Tibial artery (tissue), 4 donors: Measurements from ENCODE around the gene GOLGA2.
"Not testable (repeated sequence)": the region's sequence is repeated elsewhere in the genome, so short reads cannot be mapped to it uniquely, and the experiment has no call there.

Source experiments
- DNase-seq, 2 donors: peaks; one replicate each; pipeline ENCODE4 v3.0.0-alpha.2; 2019
- H3K27ac ChIP-seq, 2 donors: fragments of 200-600 bp; sonication (generic) in 1 of 2; 1 replicate in 1 of 2; 2 replicates in 1 of 2; pipeline ENCODE4 v1.5.1; 2018 to 2019; ENCODE audit warnings: mild to moderate bottlenecking in 1 of 2
- H3K27me3 ChIP-seq, 2 donors: fragments of 200-600 bp; sonication (generic) in 1 of 2; one replicate each; pipeline versions ENCODE4 v1.5.1 to v1.6.0; 2016 to 2019
- H3K36me3 ChIP-seq, 3 donors: fragments of 200-600 bp; sonication (generic) in 2 of 3; one replicate each; pipeline ENCODE4 v1.5.1; 2016 to 2019; ENCODE audit warnings: mild to moderate bottlenecking in 2 of 3
- H3K4me1 ChIP-seq, 4 donors: fragments of 200-600 bp; sonication (generic) in 2 of 4; 1 replicate in 3 of 4; 2 replicates in 1 of 4; pipeline ENCODE4 v1.5.1; 2016 to 2019
- H3K4me3 ChIP-seq, 2 donors: fragments of 200-600 bp; sonication (generic) in 1 of 2; 1 replicate in 1 of 2; 2 replicates in 1 of 2; pipeline ENCODE4 v1.5.1; 2018 to 2019; ENCODE audit warnings: mild to moderate bottlenecking in 2 of 2
- H3K9me3 ChIP-seq, 3 donors: fragments of 200-600 bp; sonication (generic) in 1 of 3; one replicate each; pipeline ENCODE4 v1.5.1; 2016 to 2019
- intact Hi-C: fragments of 100-400 bp; cut with DNase I; formaldehyde crosslinking; loops from one replicate; pipeline ENCODE4 v1.15.0; 2023; ENCODE audit warnings: low total_unique reads
- TF ChIP-seq, protein P1 (sequence below), 2 experiments: fragments of 200-600 bp in 1 of 2; fragments of 450-650 bp in 1 of 2; IDR thresholded peaks; one replicate each; pipeline ENCODE4 v1.5.1; 2017 to 2019; ENCODE audit warnings: antibody characterized with exemption in 2 of 2, mild to moderate bottlenecking in 1 of 2, moderate library complexity in 1 of 2

Gene GOLGA2

DNA sequence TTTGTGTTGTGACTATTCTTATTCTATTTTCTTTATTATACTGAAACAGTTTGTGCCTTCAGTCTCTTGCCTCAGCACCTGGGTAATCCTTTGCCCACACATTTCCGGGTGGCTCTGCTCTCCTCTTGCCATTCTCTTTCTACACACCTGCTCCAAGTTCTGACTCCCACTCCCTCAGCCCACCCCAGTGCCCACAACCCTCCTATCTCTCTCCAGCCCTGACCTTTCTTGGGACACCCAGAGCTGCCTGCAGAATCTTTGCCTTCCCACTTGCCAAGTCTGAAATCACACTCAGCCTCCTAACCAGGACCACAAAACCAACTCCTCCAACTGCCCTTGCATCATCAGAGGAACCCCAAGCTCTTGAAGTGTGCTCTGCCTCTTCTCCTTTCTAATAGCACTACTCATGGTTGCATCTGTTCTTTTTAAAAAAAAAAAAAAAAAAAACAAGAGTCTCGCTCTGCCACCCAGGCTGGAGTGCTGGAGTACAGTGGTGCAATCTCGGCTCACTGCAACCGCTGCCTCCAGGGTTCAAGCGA lies 4.3 kb upstream of the GOLGA2 start:
- H3K27me3 ChIP-seq: no peaks in the 10 kb centered on the region
- H3K4me1 ChIP-seq: peaks cover 0 to 14% (median 7%) of the 10 kb centered on the region in 4 donors
- H3K9me3 ChIP-seq: no peaks in the 10 kb centered on the region
- intact Hi-C loops: no loop called here
- H3K27ac ChIP-seq: no peak overlapping the region
- no peak overlapping the region for H3K4me3 ChIP-seq
- peaks cover 0 to 5% (median under 1%) of the 10 kb centered on the region in 3 donors for H3K36me3 ChIP-seq
- TF ChIP-seq, protein P1, sequence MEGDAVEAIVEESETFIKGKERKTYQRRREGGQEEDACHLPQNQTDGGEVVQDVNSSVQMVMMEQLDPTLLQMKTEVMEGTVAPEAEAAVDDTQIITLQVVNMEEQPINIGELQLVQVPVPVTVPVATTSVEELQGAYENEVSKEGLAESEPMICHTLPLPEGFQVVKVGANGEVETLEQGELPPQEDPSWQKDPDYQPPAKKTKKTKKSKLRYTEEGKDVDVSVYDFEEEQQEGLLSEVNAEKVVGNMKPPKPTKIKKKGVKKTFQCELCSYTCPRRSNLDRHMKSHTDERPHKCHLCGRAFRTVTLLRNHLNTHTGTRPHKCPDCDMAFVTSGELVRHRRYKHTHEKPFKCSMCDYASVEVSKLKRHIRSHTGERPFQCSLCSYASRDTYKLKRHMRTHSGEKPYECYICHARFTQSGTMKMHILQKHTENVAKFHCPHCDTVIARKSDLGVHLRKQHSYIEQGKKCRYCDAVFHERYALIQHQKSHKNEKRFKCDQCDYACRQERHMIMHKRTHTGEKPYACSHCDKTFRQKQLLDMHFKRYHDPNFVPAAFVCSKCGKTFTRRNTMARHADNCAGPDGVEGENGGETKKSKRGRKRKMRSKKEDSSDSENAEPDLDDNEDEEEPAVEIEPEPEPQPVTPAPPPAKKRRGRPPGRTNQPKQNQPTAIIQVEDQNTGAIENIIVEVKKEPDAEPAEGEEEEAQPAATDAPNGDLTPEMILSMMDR (IDR thresholded peaks at IDR 0.05): no peak
- no peak for DNase-seq

DNA sequence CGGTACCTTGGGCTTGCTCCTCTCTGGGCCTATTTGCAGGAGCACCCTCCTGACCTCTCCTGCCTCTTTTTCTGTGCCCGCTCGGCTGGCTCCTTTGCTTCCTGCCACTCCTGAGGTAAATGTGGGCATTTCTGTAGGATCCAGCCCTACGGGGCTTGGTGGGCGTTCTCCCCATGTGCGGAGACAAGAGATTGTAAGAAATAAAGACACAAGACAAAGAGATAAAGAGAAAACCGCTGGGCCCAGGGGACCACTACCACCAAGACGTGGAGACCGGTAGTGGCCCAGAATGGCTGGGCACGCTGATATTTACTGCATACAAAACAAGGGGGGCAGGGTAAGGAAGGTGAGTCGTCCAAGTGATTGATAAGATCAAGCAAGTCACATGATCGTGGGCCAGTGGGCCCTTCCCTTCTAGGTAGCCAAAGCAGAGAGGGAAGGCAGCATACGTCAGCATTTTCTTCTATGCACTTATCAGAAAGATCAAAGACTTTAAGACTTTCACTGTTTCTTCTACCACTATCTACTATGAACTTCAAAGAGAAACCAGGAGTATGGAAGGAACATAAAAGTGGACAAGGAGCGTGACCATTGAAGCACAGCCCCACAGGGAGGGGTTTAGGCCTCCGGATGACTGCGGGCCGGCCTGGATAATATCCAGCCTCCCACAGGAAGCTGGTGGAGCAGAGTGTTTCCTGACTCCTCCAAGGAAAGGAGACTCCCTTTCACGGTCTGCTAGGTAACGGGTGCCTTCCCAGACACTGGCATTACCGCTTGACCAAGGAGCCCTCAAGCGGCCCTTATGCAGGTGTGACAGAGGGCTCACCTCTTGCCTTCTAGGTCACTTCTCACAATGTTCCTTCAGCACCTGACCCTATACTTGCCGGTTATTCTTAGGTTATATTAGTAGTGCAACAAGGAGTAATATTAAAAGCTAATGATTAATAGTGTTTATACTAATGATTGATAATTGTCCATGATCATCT lies 3.6 kb upstream of the GOLGA2 start:
- H3K4me3 ChIP-seq, H3K27me3 ChIP-seq, H3K36me3 ChIP-seq, H3K27ac ChIP-seq, intact Hi-C loops, H3K9me3 ChIP-seq, DNase-seq: not testable (repeated sequence)
- peaks cover 0 to 22% (median 14%) of the 10 kb centered on the region in 4 donors for H3K4me1 ChIP-seq

DNA sequence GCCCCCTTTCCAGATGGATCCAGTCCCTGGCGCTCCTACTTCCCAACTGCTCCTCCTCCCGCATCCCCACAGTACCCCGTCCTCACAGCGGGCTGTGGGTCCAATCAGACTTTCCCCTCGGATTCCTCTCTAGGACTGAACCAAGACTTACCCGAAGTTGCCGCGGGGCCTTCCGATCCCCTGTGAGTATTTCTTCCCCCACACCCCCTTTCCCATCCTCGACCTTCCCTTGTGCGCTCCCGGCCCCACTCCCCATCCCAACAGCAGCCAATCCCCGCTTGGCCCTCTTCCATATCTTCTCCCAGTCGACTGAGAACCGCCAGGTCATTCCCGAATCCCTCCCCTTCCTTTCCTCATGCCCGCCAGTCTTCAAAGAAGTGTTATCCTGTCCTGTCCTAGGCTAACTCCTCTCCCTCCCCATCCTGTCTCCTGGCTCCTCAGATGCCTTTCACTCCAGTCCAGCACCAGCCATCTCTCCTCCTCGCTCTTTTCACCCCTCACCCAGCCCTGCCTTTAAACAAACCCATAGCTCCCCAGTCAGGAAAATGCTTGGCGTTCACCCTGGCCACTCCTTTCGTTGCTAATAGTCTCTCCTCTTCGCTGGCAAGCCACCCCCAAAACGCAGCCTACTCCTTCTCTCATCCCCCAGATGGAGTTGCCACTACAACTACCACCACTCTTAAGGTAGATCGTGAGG lies 915 bp upstream of the GOLGA2 start:
- H3K27me3 ChIP-seq: no peaks in the 10 kb centered on the region
- H3K4me1 ChIP-seq: peaks cover 0 to 29% (median 22%) of the 10 kb centered on the region in 4 donors
- H3K36me3 ChIP-seq: peaks cover 14 to 19% (median 19%) of the 10 kb centered on the region in 3 donors
- no peaks in the 10 kb centered on the region for H3K9me3 ChIP-seq
- peak overlapping the region; percentile 68 to 94 for H3K4me3 ChIP-seq
- peak overlapping the region; percentile 80 to 83 for H3K27ac ChIP-seq
- DNase-seq: peak in 1 of 2 donors; percentile 38
- TF ChIP-seq, protein P1 (IDR thresholded peaks at IDR 0.05): no peak
- intact Hi-C loops: no loop called here

DNA sequence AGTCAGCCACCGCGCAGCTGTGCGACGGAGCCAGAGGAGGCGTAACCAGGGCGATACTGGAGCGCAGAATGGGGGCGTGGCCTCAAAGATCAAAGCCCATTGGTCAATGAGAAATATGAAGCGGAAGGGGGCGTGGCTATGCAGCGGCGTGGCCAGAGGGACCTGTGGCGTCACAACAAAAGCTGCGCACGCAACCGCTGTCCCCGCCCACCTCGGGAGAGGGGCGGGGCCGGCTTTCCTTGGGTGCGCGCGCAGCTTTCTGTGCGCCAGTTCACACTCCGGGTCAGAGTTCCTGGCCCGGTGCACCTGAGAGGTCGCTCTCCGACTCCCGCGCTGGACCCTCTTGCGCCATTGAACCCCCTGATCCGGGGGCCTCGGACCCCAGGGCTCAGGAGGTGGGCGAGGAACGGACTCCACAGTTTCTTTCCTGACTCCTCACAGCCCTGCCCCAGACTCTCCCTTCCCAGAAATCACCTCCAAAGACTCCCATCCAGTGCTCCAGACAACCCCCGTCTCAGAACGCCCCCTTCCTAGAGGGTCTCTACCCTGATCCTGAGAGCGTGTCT lies 284 bp upstream of the GOLGA2 start, which contains the start of gene SWI5:
Gene SWI5, plus strand, starts transcription at position 269 of the 566 bp plus-strand sequence.
- DNase-seq: peak; percentile 100
- TF ChIP-seq, protein P1 (IDR thresholded peaks at IDR 0.05): peak in 1 of 2 experiments; percentile 12
- H3K27me3 ChIP-seq: no peaks in the 10 kb centered on the region
- peak within 1 kb of the TSS; percentile 68 to 94 for H3K4me3 ChIP-seq
- H3K27ac ChIP-seq: peak within 1 kb of the TSS; percentile 83 to 88
- H3K4me1 ChIP-seq: peaks cover 0 to 29% (median 22%) of the 10 kb centered on the region in 4 donors
- no peaks in the 10 kb centered on the region for H3K9me3 ChIP-seq
- intact Hi-C loops: no loop called here
- peaks cover 18 to 26% (median 25%) of the 10 kb centered on the region in 3 donors for H3K36me3 ChIP-seq

DNA sequence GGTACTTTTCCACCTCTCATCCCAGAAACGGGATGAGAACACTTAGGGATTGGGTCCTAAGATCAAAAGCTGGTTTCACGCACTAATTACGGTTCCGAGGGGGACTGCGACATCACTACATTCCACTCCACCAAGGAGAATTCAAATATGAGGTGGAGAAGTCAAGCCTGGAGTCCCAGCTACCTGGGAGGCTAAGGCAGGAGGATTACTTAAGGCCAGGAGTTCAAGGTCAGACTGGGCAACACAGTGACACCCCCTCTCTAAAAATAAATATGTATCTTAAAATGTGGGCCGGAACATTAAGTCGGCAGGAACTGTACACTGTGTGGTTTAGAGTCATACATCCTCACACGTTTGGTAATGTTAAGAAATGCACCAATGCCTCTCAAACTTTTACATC lies 1.6 kb downstream of the GOLGA2 start:
- Histone ChIP-seq H3K27me3 (no peaks in the 10 kb centered on the region), H3K36me3 (peaks cover 18 to 36% (median 27%) of the 10 kb centered on the region in 3 donors), H3K9me3 (no peaks in the 10 kb centered on the region), H3K4me1 (peaks cover 0 to 29% (median 22%) of the 10 kb centered on the region in 4 donors), H3K4me3 (peak overlapping the region; percentile 68 to 94), H3K27ac (no peak overlapping the region)
- intact Hi-C loops: no loop called here
- TF ChIP-seq, protein P1 (IDR thresholded peaks at IDR 0.05): no peak
- no peak for DNase-seq
